SW480 (cell line): ENCODE data around the gene PCDHB10.
"Not testable (repeated sequence)": the region's sequence is repeated elsewhere in the genome, so short reads cannot be mapped to it uniquely, and the experiment has no call there.

Experiments
- DNase-seq: peaks from one replicate; pipeline ENCODE4 v3.0.0-alpha.2; 2016; ENCODE audit warnings: low spot score

The PCDHB10 gene

GRCh38 chr5:141188682-141189081 lies 3.5 kb upstream of the PCDHB10 start:
- not testable (repeated sequence) for DNase-seq

GRCh38 chr5:141189131-141189530 lies 3.0 kb upstream of the PCDHB10 start:
- DNase-seq: not testable (repeated sequence)

GRCh38 chr5:141194332-141194731 lies 2.2 kb downstream of the PCDHB10 start:
- DNase-seq: not testable (repeated sequence)

- no peak for DNase-seq
Measured at GRCh38 chr5:141196363-141196762, 4.2 kb downstream of the PCDHB10 start.

GRCh38 chr5:141199359-141200235 lies 7.4 kb downstream of the PCDHB10 start, which contains the start of gene PCDHB11:
PCDHB11 (plus strand) TSS chr5:141199627; CDS start chr5:141199775, 148 bp downstream.
- peak; percentile 20 for DNase-seq

- not testable (repeated sequence) for DNase-seq
Measured at GRCh38 chr5:141201126-141201525, 9.0 kb downstream of the PCDHB10 start.

GRCh38 chr5:141201646-141202045 lies 9.5 kb downstream of the PCDHB10 start:
- not testable (repeated sequence) for DNase-seq

GRCh38 chr5:141208478-141208877 lies 16.3 kb downstream of the PCDHB10 start, which contains the start of gene PCDHB12:
PCDHB12 (plus strand) TSS chr5:141208719; CDS start chr5:141208908, 189 bp downstream.
- peak; percentile 13 for DNase-seq

GRCh38 chr5:141210281-141210680 lies 18.1 kb downstream of the PCDHB10 start:
- DNase-seq: not testable (repeated sequence)

- DNase-seq: not testable (repeated sequence)
Measured at GRCh38 chr5:141210849-141211248, 18.7 kb downstream of the PCDHB10 start.

GRCh38 chr5:141213656-141214339 lies 21.6 kb downstream of the PCDHB10 start, which contains the start of gene PCDHB13:
PCDHB13 (plus strand) TSS chr5:141213919; CDS start chr5:141214124, 205 bp downstream.
- peak; percentile 43 for DNase-seq

GRCh38 chr5:141214583-141214982 lies 22.4 kb downstream of the PCDHB10 start:
- DNase-seq: not testable (repeated sequence)

GRCh38 chr5:141215504-141215903 lies 23.4 kb downstream of the PCDHB10 start:
- not testable (repeated sequence) for DNase-seq

- not testable (repeated sequence) for DNase-seq
Measured at GRCh38 chr5:141216035-141216434, 23.9 kb downstream of the PCDHB10 start.

- DNase-seq: peak; percentile 76
Measured at GRCh38 chr5:141223112-141223783, 31.1 kb downstream of the PCDHB10 start, which contains the start of gene PCDHB14. PCDHB14 (plus strand) TSS chr5:141223343; CDS start chr5:141223506, 163 bp downstream.

GRCh38 chr5:141224844-141225243 lies 32.7 kb downstream of the PCDHB10 start:
- not testable (repeated sequence) for DNase-seq

GRCh38 chr5:141225421-141225820 lies 33.3 kb downstream of the PCDHB10 start:
- not testable (repeated sequence) for DNase-seq

GRCh38 chr5:141234109-141234667 lies 42.0 kb downstream of the PCDHB10 start:
- no peak for DNase-seq

GRCh38 chr5:141235922-141236321 lies 43.8 kb downstream of the PCDHB10 start:
- not testable (repeated sequence) for DNase-seq

- DNase-seq: no peak
Measured at GRCh38 chr5:141236516-141237313, 44.6 kb downstream of the PCDHB10 start.

- no peak for DNase-seq
Measured at GRCh38 chr5:141241496-141241895, 49.3 kb downstream of the PCDHB10 start.
